ENCODE data around the gene NTRK3.

NTRK3 gene

GRCh38 chr15:88125576-88125975, 131.0 kb downstream of the NTRK3 start:
- H3K9ac ChIP-seq (ENCODE audit: low read depth, low read length, poor library complexity, severe bottlenecking), result no peak overlapping the region
- H3K36me3 ChIP-seq (ENCODE audit: insufficient read depth, low read length), result no peaks in the 10 kb centered on the region
- no peaks in the 10 kb centered on the region for H3K79me2 ChIP-seq (ENCODE audit: insufficient read depth, low read length)
- H4K20me1 ChIP-seq (ENCODE audit: insufficient read depth, low read length, poor library complexity, severe bottlenecking), result no peaks in the 10 kb centered on the region
- no peaks in the 10 kb centered on the region for H3F3A ChIP-seq (ENCODE audit: low read depth)
- TF ChIP-seq EZH2phosphoT487 (IDR thresholded peaks at IDR 0.05; ENCODE audit: borderline replicate concordance) (no peak), CTCF (conservative IDR thresholded peaks at IDR 0.05; ENCODE audit: low read length) (no peak)
- H3K9me3 ChIP-seq (ENCODE audit: insufficient read depth, low read depth, low read length), result no peaks in the 10 kb centered on the region
- H2AFZ ChIP-seq (ENCODE audit: low read length), result no peak overlapping the region
- H3K4me1 ChIP-seq (ENCODE audit: insufficient read depth, low read length, poor library complexity, severe bottlenecking), result no peaks in the 10 kb centered on the region
- H3K4me3 ChIP-seq (ENCODE audit: low read length, poor library complexity, severe bottlenecking), result no peak overlapping the region
- H3K9me2 ChIP-seq (replicated peaks; ENCODE audit: low read depth, low read length), result no peaks in the 10 kb centered on the region
- H3K4me2 ChIP-seq (ENCODE audit: low read depth, low read length, poor library complexity, severe bottlenecking), result no peak overlapping the region
- no peaks in the 10 kb centered on the region for H3K27me3 ChIP-seq (ENCODE audit: insufficient read depth, low read length, poor library complexity, severe bottlenecking)

- TF ChIP-seq CTCF (conservative IDR thresholded peaks at IDR 0.05; ENCODE audit: low read length) (no peak), EZH2phosphoT487 (IDR thresholded peaks at IDR 0.05; ENCODE audit: borderline replicate concordance) (no peak)
- no peak overlapping the region for H3K4me2 ChIP-seq (ENCODE audit: low read depth, low read length, poor library complexity, severe bottlenecking)
- H3K4me1 ChIP-seq (ENCODE audit: insufficient read depth, low read length, poor library complexity, severe bottlenecking), result no peaks in the 10 kb centered on the region
- no peaks in the 10 kb centered on the region for H4K20me1 ChIP-seq (ENCODE audit: insufficient read depth, low read length, poor library complexity, severe bottlenecking)
- no peak overlapping the region for H3K9ac ChIP-seq (ENCODE audit: low read depth, low read length, poor library complexity, severe bottlenecking)
- H3K36me3 ChIP-seq (ENCODE audit: insufficient read depth, low read length), result no peaks in the 10 kb centered on the region
- no peaks in the 10 kb centered on the region for H3F3A ChIP-seq (ENCODE audit: low read depth)
- no peaks in the 10 kb centered on the region for H3K27me3 ChIP-seq (ENCODE audit: insufficient read depth, low read length, poor library complexity, severe bottlenecking)
- H3K9me3 ChIP-seq (ENCODE audit: insufficient read depth, low read depth, low read length), result no peaks in the 10 kb centered on the region
- no peak overlapping the region for H3K4me3 ChIP-seq (ENCODE audit: low read length, poor library complexity, severe bottlenecking)
- H3K9me2 ChIP-seq (replicated peaks; ENCODE audit: low read depth, low read length), result no peaks in the 10 kb centered on the region
- no peaks in the 10 kb centered on the region for H3K79me2 ChIP-seq (ENCODE audit: insufficient read depth, low read length)
- no peak overlapping the region for H2AFZ ChIP-seq (ENCODE audit: low read length)
These were observed 132.3 kb downstream of the NTRK3 start for GRCh38 chr15:88124199-88124598.

GRCh38 chr15:88121968-88122530, 134.5 kb downstream of the NTRK3 start:
- Histone ChIP-seq H3K9me3 (ENCODE audit: insufficient read depth, low read depth, low read length) (no peaks in the 10 kb centered on the region), H3K4me2 (ENCODE audit: low read depth, low read length, poor library complexity, severe bottlenecking) (no peak overlapping the region), H3K9me2 (replicated peaks; ENCODE audit: low read depth, low read length) (no peaks in the 10 kb centered on the region), H3K36me3 (ENCODE audit: insufficient read depth, low read length) (no peaks in the 10 kb centered on the region), H3F3A (ENCODE audit: low read depth) (no peaks in the 10 kb centered on the region), H3K79me2 (ENCODE audit: insufficient read depth, low read length) (no peaks in the 10 kb centered on the region), H3K4me3 (ENCODE audit: low read length, poor library complexity, severe bottlenecking) (no peak overlapping the region), H3K9ac (ENCODE audit: low read depth, low read length, poor library complexity, severe bottlenecking) (no peak overlapping the region), H2AFZ (ENCODE audit: low read length) (no peak overlapping the region), H3K4me1 (ENCODE audit: insufficient read depth, low read length, poor library complexity, severe bottlenecking) (no peaks in the 10 kb centered on the region), H3K27me3 (ENCODE audit: insufficient read depth, low read length, poor library complexity, severe bottlenecking) (no peaks in the 10 kb centered on the region), H4K20me1 (ENCODE audit: insufficient read depth, low read length, poor library complexity, severe bottlenecking) (no peaks in the 10 kb centered on the region)
- TF ChIP-seq EZH2phosphoT487 (IDR thresholded peaks at IDR 0.05; ENCODE audit: borderline replicate concordance) (no peak), CTCF (conservative IDR thresholded peaks at IDR 0.05; ENCODE audit: low read length) (no peak)

Measured in Loucy (cell line).